ENCODE data around the gene NTN1. TPM values are rescaled to one million over a fixed set of nuclear protein-coding genes. Genes with fewer than 3 reads are reported as not detected.

NTN1 gene
- total RNA-seq, 1 experiment from 2014 or later, result 1.2 TPM

GRCh38 chr17:9286434-9286833 lies 265.1 kb downstream of the NTN1 start:
- DNase-seq, result no peak
- no peak overlapping the region for H2BK120ac ChIP-seq (ENCODE audit: low read depth, low read length, poor library complexity, severe bottlenecking)
- H2BK12ac ChIP-seq (ENCODE audit: insufficient read length, low read depth, low read length), result no peak overlapping the region
- H3K56ac ChIP-seq (ENCODE audit: insufficient read length, low read depth, low read length), result no peak overlapping the region
- no peak overlapping the region for H4K91ac ChIP-seq (ENCODE audit: insufficient read length, low read depth, low read length)
- H4K20me1 ChIP-seq (ENCODE audit: control insufficient read depth, insufficient read depth, insufficient read length), result no peaks in the 10 kb centered on the region
- peaks cover 38 to 43% of the 10 kb centered on the region in 2 experiments for H3K4me1 Mint-ChIP-seq
- H3K27ac ChIP-seq (ENCODE audit: insufficient read length, low read depth, low read length), result no peak overlapping the region
- no peak overlapping the region for H4K8ac ChIP-seq (replicated peaks; ENCODE audit: insufficient read length, low read depth, low read length)
- WGBS (ENCODE audit: extremely low coverage, insufficient read length, low lambda C conversion rate), result no CpG with 5 or more reads among the region's 7 CpGs
- no peaks in the 10 kb centered on the region for H3K36me3 Mint-ChIP-seq (ENCODE audit: insufficient read depth in 1 of 3, low read depth in 3 of 3)
- no peaks in the 10 kb centered on the region for H3K9me3 Mint-ChIP-seq
- no peak overlapping the region for H2BK20ac ChIP-seq (ENCODE audit: low read depth, low read length, poor library complexity, severe bottlenecking)
- no peaks in the 10 kb centered on the region for H3K23me2 ChIP-seq (ENCODE audit: insufficient read length, low read depth, low read length, poor library complexity, severe bottlenecking)
- no peak overlapping the region for H3K14ac ChIP-seq (ENCODE audit: insufficient read depth, low read length)
- H3K23ac ChIP-seq (ENCODE audit: insufficient read length, low read depth, low read length), result no peak overlapping the region
- H3K79me2 ChIP-seq (ENCODE audit: insufficient read depth, low read length), result no peaks in the 10 kb centered on the region
- no peak overlapping the region for H4K5ac ChIP-seq (ENCODE audit: insufficient read length, low read depth, low read length)
- H3K4me1 ChIP-seq (ENCODE audit: insufficient read depth, low read length), result peaks cover 11% of the 10 kb centered on the region; the same call in 1 of the 2 replicates
- H3K4me2 ChIP-seq (ENCODE audit: insufficient read depth, insufficient read length, low read length), result no peak overlapping the region
- H3K9ac ChIP-seq (ENCODE audit: extremely low read depth, insufficient read length, low read length), result no peak overlapping the region
- H2AFZ ChIP-seq (ENCODE audit: low read length), result no peak overlapping the region
- H3K79me1 ChIP-seq (ENCODE audit: insufficient read depth, low read depth, low read length, poor library complexity, severe bottlenecking), result no peaks in the 10 kb centered on the region
- H2BK15ac ChIP-seq (ENCODE audit: low read depth, low read length), result no peak overlapping the region
- TF ChIP-seq CTCF (conservative IDR thresholded peaks at IDR 0.05), result no peak
- H3K27me3 ChIP-seq (ENCODE audit: insufficient read depth, low read length), result no peaks in the 10 kb centered on the region
- no peak overlapping the region for H2AK5ac ChIP-seq (ENCODE audit: insufficient read length, low read length)
- no peak overlapping the region for H3K18ac ChIP-seq (ENCODE audit: insufficient read length, low read depth, low read length)
- H3K9me3 ChIP-seq (ENCODE audit: control insufficient read depth, low read depth, low read length), result no peaks in the 10 kb centered on the region
- no peak overlapping the region for H2BK5ac ChIP-seq (ENCODE audit: insufficient read length, low read length)
- H3K27ac Mint-ChIP-seq, result peak overlapping the region in 1 of 3 experiments; percentile 26; a peak in 1 of 7 replicates
- no peak overlapping the region for H3K4ac ChIP-seq (ENCODE audit: low read depth, low read length)
- no peaks in the 10 kb centered on the region for H3K27me3 Mint-ChIP-seq (ENCODE audit: low read depth)
- no peak overlapping the region for H3K4me3 Mint-ChIP-seq
- no peak overlapping the region for H3T11ph ChIP-seq (ENCODE audit: low read length)
